ENCODE data around the gene STOML1. TPM values are rescaled to one million over a fixed set of nuclear protein-coding genes. Genes with fewer than 3 reads are reported as not detected.
A peak's percentile ranks its signal among the peaks of the same experiment; 100 is the strongest.

STOML1 gene
- total and polyA plus RNA-seq, 10 of the 15 experiments (the other 5 are each of a cell fraction or from before 2014, with no cell fraction given): 0.14 to 13.6 (median 8.3) TPM

DNA sequence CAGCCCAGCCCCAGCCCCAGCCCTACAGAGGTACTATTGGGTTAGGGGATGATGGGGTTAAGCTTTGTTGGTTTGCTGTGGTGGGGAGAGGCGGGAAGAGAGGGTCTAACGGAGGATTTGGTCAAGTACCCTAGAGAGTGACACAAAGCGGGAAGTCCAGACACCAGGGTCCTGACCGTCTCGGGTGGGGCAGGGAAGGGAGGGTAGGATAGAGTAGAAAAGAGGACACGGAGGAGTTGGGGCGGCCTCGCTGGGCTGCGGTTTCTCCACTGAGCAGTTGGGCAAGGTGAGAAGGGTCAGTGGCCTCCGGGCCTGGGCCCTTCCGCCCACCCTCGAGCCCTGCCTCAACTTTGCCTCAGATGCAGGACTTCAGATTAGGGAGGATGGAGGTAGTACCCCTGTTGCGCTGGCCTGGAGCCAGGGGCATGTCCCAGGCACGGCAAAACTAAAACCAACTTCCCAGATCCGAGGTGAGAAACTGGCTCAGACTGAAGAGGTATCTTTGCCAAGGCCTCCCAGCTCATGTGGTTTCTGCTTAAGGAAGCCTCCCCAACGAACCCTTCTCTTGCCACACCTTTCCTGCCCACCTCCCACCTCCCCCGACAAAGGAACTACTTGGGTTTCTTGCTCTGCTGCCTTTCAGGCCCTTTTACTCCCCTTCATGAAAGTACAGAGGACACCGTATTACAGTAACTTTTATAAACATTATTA lies 3.0 kb upstream of the STOML1 start (continued):
- TF ChIP-seq IKZF2 (IDR thresholded peaks at IDR 0.05) (no peak), BMI1 (IDR thresholded peaks at IDR 0.05; ENCODE audit: borderline replicate concordance) (no peak), FOXK2 (IDR thresholded peaks at IDR 0.05) (no peak)

DNA sequence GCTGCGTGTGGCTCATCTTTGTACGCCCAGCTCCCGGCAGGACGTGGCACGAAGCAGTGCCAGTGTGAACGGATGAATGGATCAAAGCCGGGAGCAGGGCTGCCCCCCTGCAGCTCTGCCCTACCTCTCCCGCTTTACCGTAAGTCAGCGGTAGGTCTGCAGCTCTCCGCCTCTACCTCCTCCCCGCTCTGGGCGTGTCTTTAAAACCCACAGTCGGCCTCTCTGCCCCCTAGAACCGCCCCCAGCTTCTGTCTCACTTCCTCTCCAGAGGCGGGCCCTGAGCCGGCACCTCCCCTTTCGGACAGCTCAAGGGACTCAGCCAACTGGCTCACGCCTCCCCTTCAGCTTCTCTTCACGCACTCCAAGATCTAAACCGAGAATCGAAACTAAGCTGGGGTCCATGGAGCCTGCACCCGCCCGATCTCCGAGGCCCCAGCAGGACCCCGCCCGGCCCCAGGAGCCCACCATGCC lies 2.4 kb upstream of the STOML1 start, which contains the start of gene PML:
PML (plus strand) TSS at position 304 of the 471 bp plus-strand sequence; CDS start at position 401, 97 bp downstream.
- intact Hi-C loops (cut with micrococcal nuclease; ENCODE audit: unreplicated experiment) (no loop called here), in situ Hi-C loops (cut with MboI) (no loop called here)
- peak within 1 kb of the TSS; percentile 92 for H3K27ac ChIP-seq (ENCODE audit: control insufficient read depth, insufficient read depth)
- H3K4me1 ChIP-seq (ENCODE audit: control insufficient read depth, insufficient read depth, low read length): peaks cover 22% of the 10 kb centered on the region
- H3K36me3 ChIP-seq (ENCODE audit: control insufficient read depth in 2 of 2, insufficient read depth in 2 of 2, low read length in 1 of 2): peaks cover 4 to 7% of the 10 kb centered on the region in 2 experiments
- ChIA-PET SMC1A (ENCODE audit: uncharacterized antibody, unreplicated experiment) (interaction anchor here (0.6 to 5.3 kb wide), 11 partner anchors 10 to 54 kb away, joined by 3 to 28 read pairs (median 4); no protein-coding TSS in a partner anchor), RAD21 (ENCODE audit: unreplicated experiment) (interaction anchor here (0.6 to 2.8 kb wide), 10 partner anchors 12 to 390 kb away, joined by 3 to 17 read pairs (median 4); no protein-coding TSS in a partner anchor), POLR2A (interaction anchor here (0.6 to 3.0 kb wide), 8 partner anchors 11 to 467 kb away, joined by 3 to 44 read pairs (median 4); no protein-coding TSS in a partner anchor), CTCF (interaction anchor here (0.5 to 5.0 kb wide), 13 partner anchors 9 to 1621 kb away, joined by 3 to 36 read pairs (median 6); no protein-coding TSS in a partner anchor)
- no TSS peak for BruUV-seq (replicated peaks)
- peak within 1 kb of the TSS; percentile 88 for H2AFZ ChIP-seq (ENCODE audit: control insufficient read depth, low read depth, low read length)
- WGBS (ENCODE audit: insufficient coverage, insufficient replicate concordance, low lambda C conversion rate, missing lambda C conversion rate): under 1% methylated on average over 26 of the region's 27 CpGs
- H3K9me3 ChIP-seq (replicated peaks; ENCODE audit: control insufficient read depth, insufficient read depth, low read length): no peaks in the 10 kb centered on the region
- FAIRE-seq (peak; percentile 98), ATAC-seq (peak; percentile 87), DNase-seq (ENCODE audit: low read depth, low spot score) (peak; percentile 74)
- peak within 1 kb of the TSS; percentile 90 for H3K4me2 ChIP-seq (ENCODE audit: control insufficient read depth, insufficient read depth)
- peak within 1 kb of the TSS; percentile 95 for H3K4me3 ChIP-seq
- H3K9ac ChIP-seq (ENCODE audit: control insufficient read depth, insufficient read depth, low read length): peak within 1 kb of the TSS; percentile 89
- H4K20me1 ChIP-seq (ENCODE audit: control insufficient read depth, insufficient read depth): peaks cover 13% of the 10 kb centered on the region
- H3K27me3 ChIP-seq (replicated peaks in 1 of 2; ENCODE audit: control insufficient read depth in 2 of 2, insufficient read depth in 2 of 2, low read length in 1 of 2): no peaks in the 10 kb centered on the region
- peaks cover 54% of the 10 kb centered on the region for H3K79me2 ChIP-seq (ENCODE audit: control insufficient read depth, insufficient read depth, low read length)
- no peak for TF ChIP-seq ATF7 (IDR thresholded peaks at IDR 0.05; ENCODE audit: low read depth)
- no peak for TF ChIP-seq RELA (IDR thresholded peaks at IDR 0.05; ENCODE audit: borderline replicate concordance, partially characterized antibody)
- no peak for TF ChIP-seq MTA3 (IDR thresholded peaks at IDR 0.05; ENCODE audit: borderline replicate concordance, low read length)
- TF ChIP-seq PML (IDR thresholded peaks at IDR 0.05; ENCODE audit: low read length): 0 out of 2 replicates have a peak, but pooled peaks have one; percentile 39
- TF ChIP-seq IRF3 (IDR thresholded peaks at IDR 0.05): no peak
- peak; percentile 5 for TF ChIP-seq SIX5 (IDR thresholded peaks at IDR 0.05; ENCODE audit: low read depth, low read length, severe bottlenecking)
- TF ChIP-seq TCF7 (IDR thresholded peaks at IDR 0.05; ENCODE audit: borderline replicate concordance): no peak
- no peak for TF ChIP-seq CBX5 (IDR thresholded peaks at IDR 0.05; ENCODE audit: low read depth)
- TF ChIP-seq RELB (IDR thresholded peaks at IDR 0.05; ENCODE audit: low read depth): peak; percentile 23; the same call in 1 of the 2 replicates
- TF ChIP-seq BMI1 (IDR thresholded peaks at IDR 0.05; ENCODE audit: borderline replicate concordance): no peak
- TF ChIP-seq CUX1 (IDR thresholded peaks at IDR 0.05; ENCODE audit: insufficient replicate concordance, low read depth, low read length): no peak
